ENCODE data around the gene PARD3.

GRCh38 chr10:34213193-34213804 is 601.8 kb downstream of the PARD3 start:
- TF ChIP-seq CTCF (IDR thresholded peaks at IDR 0.05) = no peak
- TF ChIP-seq POLR2A (IDR thresholded peaks at IDR 0.05; ENCODE audit: low read depth) = no peak
- no peak for TF ChIP-seq EP300 (IDR thresholded peaks at IDR 0.05)
- no peak for TF ChIP-seq POLR2AphosphoS5 (IDR thresholded peaks at IDR 0.05)
